Measurements from ENCODE around the gene CFAP300. TPM values are rescaled to one million over a fixed set of nuclear protein-coding genes. Genes with fewer than 3 reads are reported as not detected.

CFAP300 gene
- total and polyA plus RNA-seq, 2 donors (not counting 1 experiment from before 2014, with no cell fraction given), result 6.4 to 7.9 TPM

GRCh38 chr11:102109896-102110760, 62.9 kb downstream of the CFAP300 start, which contains the start of gene YAP1:
Gene YAP1 (plus strand): TSS chr11:102110447. CDS start chr11:102110849, 402 bp downstream.
- Histone ChIP-seq H3K27me3 (ENCODE audit: control insufficient read depth, insufficient read depth, low read length) (no peaks in the 10 kb centered on the region), H3K4me2 (ENCODE audit: extremely low read depth, insufficient read depth, low read length) (peak within 1 kb of the TSS; percentile 76), H3K9me3 (ENCODE audit: control insufficient read depth, insufficient read depth, low read depth, low read length) (no peaks in the 10 kb centered on the region), H3K4me3 (replicated peaks in 1 of 4; ENCODE audit: control extremely low read depth in 1 of 4, insufficient read depth in 1 of 4, low read depth in 3 of 4, low read length in 4 of 4) (peak within 1 kb of the TSS; percentile 73 to 95 (median 76)), H3K4me1 (ENCODE audit: control insufficient read depth, extremely low read depth, insufficient read depth, low read length) (peaks cover 12% of the 10 kb centered on the region), H4K20me1 (ENCODE audit: control insufficient read depth, extremely low read depth, insufficient read depth, low read length) (no peaks in the 10 kb centered on the region), H3K9ac (ENCODE audit: insufficient read depth, low read length) (peak within 1 kb of the TSS; percentile 94), H3K36me3 (ENCODE audit: control insufficient read depth, insufficient read depth, low read length) (no peaks in the 10 kb centered on the region), H3K79me2 (ENCODE audit: control insufficient read depth, insufficient read depth, low read length) (peaks cover 41% of the 10 kb centered on the region), H2AFZ (ENCODE audit: low read length) (peak within 1 kb of the TSS; percentile 80), H3K27ac (ENCODE audit: insufficient read depth, low read length) (peak within 1 kb of the TSS; percentile 94)
- TF ChIP-seq EZH2 (IDR thresholded peaks at IDR 0.05; ENCODE audit: low read length, missing control alignments), result no peak
- no peak for TF ChIP-seq CTCF (conservative IDR thresholded peaks at IDR 0.05 in 1 of 2, IDR thresholded peaks at IDR 0.05 in 1 of 2; ENCODE audit: low read depth in 1 of 2, low read length in 2 of 2)
- peak; percentile 95 to 97 for DNase-seq (ENCODE audit: low read depth in 2 of 2)

- TF ChIP-seq CTCF (conservative IDR thresholded peaks at IDR 0.05 in 1 of 2, IDR thresholded peaks at IDR 0.05 in 1 of 2; ENCODE audit: low read depth in 1 of 2, low read length in 2 of 2) (no peak), EZH2 (IDR thresholded peaks at IDR 0.05; ENCODE audit: low read length, missing control alignments) (no peak)
Measured at GRCh38 chr11:102110761-102111010, 63.4 kb downstream of the CFAP300 start.

GRCh38 chr11:102111011-102111786, 64.0 kb downstream of the CFAP300 start:
- peak in 1 of 2 donors; percentile 6 for TF ChIP-seq CTCF (conservative IDR thresholded peaks at IDR 0.05 in 1 of 2, IDR thresholded peaks at IDR 0.05 in 1 of 2; ENCODE audit: low read depth in 1 of 2, low read length in 2 of 2)
- TF ChIP-seq EZH2 (IDR thresholded peaks at IDR 0.05; ENCODE audit: low read length, missing control alignments), result no peak
- H4K20me1 ChIP-seq (ENCODE audit: control insufficient read depth, extremely low read depth, insufficient read depth, low read length), result no peaks in the 10 kb centered on the region
- peaks cover 18% of the 10 kb centered on the region for H3K4me1 ChIP-seq (ENCODE audit: control insufficient read depth, extremely low read depth, insufficient read depth, low read length)
- no peaks in the 10 kb centered on the region for H3K9me3 ChIP-seq (ENCODE audit: control insufficient read depth, insufficient read depth, low read depth, low read length)
- no peak overlapping the region for H2AFZ ChIP-seq (ENCODE audit: low read length)
- no peaks in the 10 kb centered on the region for H3K36me3 ChIP-seq (ENCODE audit: control insufficient read depth, insufficient read depth, low read length)
- peaks cover 51% of the 10 kb centered on the region for H3K79me2 ChIP-seq (ENCODE audit: control insufficient read depth, insufficient read depth, low read length)
- DNase-seq (ENCODE audit: low read depth in 2 of 2), result peak; percentile 84 to 88
- H3K27me3 ChIP-seq (ENCODE audit: control insufficient read depth, insufficient read depth, low read length), result no peaks in the 10 kb centered on the region
- peak overlapping the region; percentile 94 for H3K27ac ChIP-seq (ENCODE audit: insufficient read depth, low read length)
- peak overlapping the region; percentile 94 for H3K9ac ChIP-seq (ENCODE audit: insufficient read depth, low read length)
- peak overlapping the region; percentile 73 to 95 (median 76) for H3K4me3 ChIP-seq (replicated peaks in 1 of 4; ENCODE audit: control extremely low read depth in 1 of 4, insufficient read depth in 1 of 4, low read depth in 3 of 4, low read length in 4 of 4)
- peak overlapping the region; percentile 64 for H3K4me2 ChIP-seq (ENCODE audit: extremely low read depth, insufficient read depth, low read length)

More at GRCh38 chr11:102110761-102111010, 63.4 kb downstream of the CFAP300 start:
- Histone ChIP-seq H3K4me1 (ENCODE audit: control insufficient read depth, extremely low read depth, insufficient read depth, low read length) (peaks cover 17% of the 10 kb centered on the region), H3K9me3 (ENCODE audit: control insufficient read depth, insufficient read depth, low read depth, low read length) (no peaks in the 10 kb centered on the region), H4K20me1 (ENCODE audit: control insufficient read depth, extremely low read depth, insufficient read depth, low read length) (no peaks in the 10 kb centered on the region), H3K27me3 (ENCODE audit: control insufficient read depth, insufficient read depth, low read length) (no peaks in the 10 kb centered on the region), H3K79me2 (ENCODE audit: control insufficient read depth, insufficient read depth, low read length) (peaks cover 46% of the 10 kb centered on the region), H3K36me3 (ENCODE audit: control insufficient read depth, insufficient read depth, low read length) (no peaks in the 10 kb centered on the region), H3K4me3 (replicated peaks in 1 of 4; ENCODE audit: control extremely low read depth in 1 of 4, insufficient read depth in 1 of 4, low read depth in 3 of 4, low read length in 4 of 4) (peak overlapping the region; percentile 73 to 95 (median 76)), H3K27ac (ENCODE audit: insufficient read depth, low read length) (peak overlapping the region; percentile 94), H3K9ac (ENCODE audit: insufficient read depth, low read length) (peak overlapping the region; percentile 94), H2AFZ (ENCODE audit: low read length) (no peak overlapping the region), H3K4me2 (ENCODE audit: extremely low read depth, insufficient read depth, low read length) (no peak overlapping the region)
- DNase-seq (ENCODE audit: low read depth in 2 of 2), result no peak
